HCT116 (cell line): Measurements from ENCODE around the gene TBC1D2. TPM values are rescaled to one million over a fixed set of nuclear protein-coding genes. Genes with fewer than 3 reads are reported as not detected.

Source experiments
- ATAC-seq: fragments of 200-7000 bp; cut with Tn5 transposase; 2 replicates; pipeline ENCODE4 v1.9.1; 2020; ENCODE audit warnings: mild to moderate bottlenecking, moderate library complexity
- BruUV-seq: library from RNA; stranded (reverse); fragments of 400-500 nt; replicated peaks from 2 replicates; lab custom pipeline; 2021; lab: Mats Ljungman, UMichigan
- CTCF ChIA-PET: fragments of 300-600 bp; sonication (Branson Sonifier 250); formaldehyde crosslinking; loops from one replicate; lab custom pipeline; 2021; ENCODE audit warnings: antibody characterized with exemption; lab: Charles Lee
- POLR2A ChIA-PET: fragments of 300-600, 350-600 bp; sonication (Branson Sonifier 250); formaldehyde crosslinking; loops from one replicate; lab custom pipeline; 2021; ENCODE audit warnings: antibody characterized with exemption; lab: Charles Lee
- RAD21 ChIA-PET, 2 experiments: fragments of 300-600 bp; sonication (Branson Sonifier 250); formaldehyde crosslinking; loops; one replicate each; lab custom pipeline; 2023; ENCODE audit warnings: low total read pairs in 2 of 2; ENCODE audit not compliant: uncharacterized antibody in 2 of 2, unreplicated experiment in 2 of 2, low non-redundant PET in 1 of 2; lab: Charles Lee
- DNase-seq: peaks from one replicate; pipeline ENCODE4 v3.0.0-alpha.2; 2010; ENCODE audit warnings: low read depth, low spot score
- H2AFZ ChIP-seq: fragments of 200-600 bp; shearing (Covaris generic), sonication (generic); 2 replicates; pipeline ENCODE4 v1.6.1; 2017; ENCODE audit warnings: low read depth, mixed run types, mixed read lengths, antibody characterized with exemption, low read length; ENCODE audit not compliant: poor library complexity, severe bottlenecking
- H3K27ac ChIP-seq: 2 replicates; pipeline ENCODE4 v1.5.1; 2012; ENCODE audit warnings: low read depth, low read length
- H3K27me3 ChIP-seq: fragments of 200-600 bp; sonication (generic); 2 replicates; pipeline ENCODE4 v1.6.1; 2016; ENCODE audit warnings: mixed run types, low read length, mixed read lengths; ENCODE audit not compliant: insufficient read depth
- H3K36me3 ChIP-seq, 2 experiments: fragments of 200-500 bp in 1 of 2; fragments of 200-600 bp in 1 of 2; sonication (Bioruptor generic) in 1 of 2; sonication (generic) in 1 of 2; 2 replicates each; pipeline versions ENCODE4 v1.5.1 to v1.6.1; 2014 to 2016; ENCODE audit warnings: low read length in 2 of 2, inconsistent platforms in 1 of 2, mixed read lengths in 1 of 2, mixed run types in 1 of 2; ENCODE audit not compliant: insufficient read depth in 2 of 2, control insufficient read depth in 1 of 2
- H3K4me1 ChIP-seq, 2 experiments: fragments of 200-600 bp in 1 of 2; sonication (generic) in 1 of 2; 2 replicates each; pipeline versions ENCODE4 v1.5.1 to v1.6.1; 2012 to 2017; ENCODE audit warnings: low read length in 2 of 2, inconsistent platforms in 1 of 2, mild to moderate bottlenecking in 1 of 2, mixed read lengths in 1 of 2, mixed run types in 1 of 2, moderate library complexity in 1 of 2; ENCODE audit not compliant: insufficient read depth in 2 of 2, control insufficient read depth in 1 of 2
- H3K4me2 ChIP-seq: fragments of 200-600 bp; sonication (generic); 2 replicates; pipeline ENCODE4 v1.6.1; 2017; ENCODE audit warnings: mixed run types, low read length, mixed read lengths
- H3K4me3 ChIP-seq, 2 experiments: fragments of 200-600 bp in 1 of 2; sonication (generic) in 1 of 2; replicated peaks in 1 of 2; 2 replicates each; pipeline ENCODE4 v1.5.1; 2011 to 2016; ENCODE audit warnings: low read length in 2 of 2, control low read depth in 1 of 2, low read depth in 1 of 2, mild to moderate bottlenecking in 1 of 2, mixed read lengths in 1 of 2, mixed run types in 1 of 2
- H3K79me2 ChIP-seq: fragments of 200-600 bp; sonication (generic); 2 replicates; pipeline ENCODE4 v1.6.1; 2017; ENCODE audit warnings: mild to moderate bottlenecking, mixed run types, low read length, moderate library complexity, mixed read lengths; ENCODE audit not compliant: insufficient read depth
- H3K9ac ChIP-seq: fragments of 200-600 bp; sonication (generic); 2 replicates; pipeline ENCODE4 v1.6.1; 2016; ENCODE audit warnings: low read length, mixed read lengths
- H3K9me2 ChIP-seq: fragments of 200-600 bp; sonication (generic), shearing (Covaris generic); 2 replicates; pipeline ENCODE4 v1.6.1; 2017; ENCODE audit warnings: mixed run types, mild to moderate bottlenecking, moderate library complexity; ENCODE audit not compliant: insufficient read depth
- H3K9me3 ChIP-seq, 2 experiments: fragments of 200-500 bp in 1 of 2; fragments of 200-600 bp in 1 of 2; sonication (Bioruptor generic) in 1 of 2; sonication (generic) in 1 of 2; 2 replicates each; pipeline ENCODE4 v1.6.1; 2014 to 2017; ENCODE audit warnings: low read length in 2 of 2, mixed read lengths in 2 of 2, inconsistent platforms in 1 of 2, low read depth in 1 of 2, mild to moderate bottlenecking in 1 of 2, mixed run types in 1 of 2, moderate library complexity in 1 of 2; ENCODE audit not compliant: control insufficient read depth in 1 of 2, insufficient read depth in 1 of 2
- H4K20me1 ChIP-seq: fragments of 200-600 bp; sonication (generic), shearing (Covaris generic); 2 replicates; pipeline ENCODE4 v1.6.1; 2017; ENCODE audit warnings: mixed run types, mild to moderate bottlenecking, moderate library complexity; ENCODE audit not compliant: insufficient read depth
- CEBPB ChIP-seq: IDR thresholded peaks from 2 replicates; pipeline ENCODE4 v1.6.1; 2012; ENCODE audit warnings: low read depth
- EZH2 ChIP-seq: fragments of 200-600 bp; sonication (generic); IDR thresholded peaks from 2 replicates; pipeline ENCODE4 v1.6.1; 2017; ENCODE audit warnings: antibody characterized with exemption, mixed run types
- JUND ChIP-seq: IDR thresholded peaks from 2 replicates; pipeline ENCODE4 v1.6.1; 2012
- YY1 ChIP-seq: IDR thresholded peaks from 2 replicates; pipeline ENCODE4 v1.6.1; 2011; ENCODE audit warnings: low read length, low read depth, moderate library complexity, mild to moderate bottlenecking; ENCODE audit not compliant: insufficient replicate concordance; ENCODE audit errors: extremely low read depth
- intact Hi-C: fragments of 100-400 bp; cut with micrococcal nuclease; formaldehyde crosslinking; loops from 2 replicates; pipeline ENCODE4 v1.10.0; 2022
- total RNA-seq: library from RNA; stranded (reverse); gene quantifications from one replicate; pipeline ENCODE4 v1.2.1, GENCODE V29; 2021; ENCODE audit not compliant: unreplicated experiment
- TF ChIP-seq, protein P1 (sequence below): IDR thresholded peaks from 2 replicates; pipeline ENCODE4 v1.6.1; 2011; ENCODE audit warnings: mild to moderate bottlenecking, low read length, moderate library complexity; ENCODE audit not compliant: insufficient replicate concordance; ENCODE audit errors: extremely low read depth
- TF ChIP-seq, protein P2 (sequence below): IDR thresholded peaks from 2 replicates; pipeline ENCODE4 v1.6.1; 2012; ENCODE audit warnings: low read depth

TBC1D2 gene
- total RNA-seq, 1 experiment from 2014 or later: 9.8 TPM

DNA sequence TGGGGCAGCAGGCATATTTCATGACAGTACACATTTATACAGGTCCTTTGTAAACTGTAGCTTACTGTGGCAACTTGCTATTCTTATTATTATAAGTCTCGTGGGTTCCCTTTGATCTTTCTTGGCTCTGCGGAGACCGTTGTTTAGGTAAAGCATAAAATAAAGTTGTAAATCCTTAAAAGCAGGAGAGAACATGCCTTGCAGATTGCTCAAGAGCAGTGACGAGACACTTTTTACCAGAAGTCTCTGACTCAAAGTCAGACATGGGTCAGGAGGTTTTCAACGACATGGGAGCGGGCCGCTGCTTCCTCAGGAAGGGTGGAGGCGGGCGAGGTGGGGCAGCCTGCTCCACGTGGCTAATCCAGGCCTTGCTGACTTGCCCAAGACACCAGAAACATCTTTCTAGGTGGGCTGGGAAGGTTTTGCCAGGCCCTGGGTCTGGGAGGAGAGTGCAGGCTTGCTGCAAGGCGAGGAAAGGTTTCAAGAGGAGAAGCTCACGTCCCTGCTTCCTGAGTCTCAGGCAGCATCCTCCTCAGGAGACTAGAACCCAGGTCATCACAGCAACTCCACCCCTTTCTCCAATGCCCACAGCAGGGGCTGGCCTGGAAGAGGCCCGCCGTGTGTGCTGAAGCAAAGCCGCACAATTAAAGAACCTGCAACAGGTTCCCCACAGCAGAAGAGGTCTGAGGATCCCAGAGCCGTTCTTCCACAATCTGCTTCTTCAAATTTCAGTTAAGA lies 6.5 kb downstream of the TBC1D2 start:
- H3K9me2 ChIP-seq: no peaks in the 10 kb centered on the region
- CTCF ChIA-PET: no interaction called here
- H3K9ac ChIP-seq: 0 out of 2 replicates have a peak overlapping the region, but pooled peaks have one; percentile 32
- H3K27me3 ChIP-seq: no peaks in the 10 kb centered on the region
- peaks cover 55 to 64% of the 10 kb centered on the region in 2 experiments for H3K4me1 ChIP-seq
- no peaks in the 10 kb centered on the region for H3K36me3 ChIP-seq
- H3K9me3 ChIP-seq: no peaks in the 10 kb centered on the region
- TF ChIP-seq CEBPB (no peak), JUND (no peak), EZH2 (no peak), YY1 (no peak)
- TF ChIP-seq, protein P1, sequence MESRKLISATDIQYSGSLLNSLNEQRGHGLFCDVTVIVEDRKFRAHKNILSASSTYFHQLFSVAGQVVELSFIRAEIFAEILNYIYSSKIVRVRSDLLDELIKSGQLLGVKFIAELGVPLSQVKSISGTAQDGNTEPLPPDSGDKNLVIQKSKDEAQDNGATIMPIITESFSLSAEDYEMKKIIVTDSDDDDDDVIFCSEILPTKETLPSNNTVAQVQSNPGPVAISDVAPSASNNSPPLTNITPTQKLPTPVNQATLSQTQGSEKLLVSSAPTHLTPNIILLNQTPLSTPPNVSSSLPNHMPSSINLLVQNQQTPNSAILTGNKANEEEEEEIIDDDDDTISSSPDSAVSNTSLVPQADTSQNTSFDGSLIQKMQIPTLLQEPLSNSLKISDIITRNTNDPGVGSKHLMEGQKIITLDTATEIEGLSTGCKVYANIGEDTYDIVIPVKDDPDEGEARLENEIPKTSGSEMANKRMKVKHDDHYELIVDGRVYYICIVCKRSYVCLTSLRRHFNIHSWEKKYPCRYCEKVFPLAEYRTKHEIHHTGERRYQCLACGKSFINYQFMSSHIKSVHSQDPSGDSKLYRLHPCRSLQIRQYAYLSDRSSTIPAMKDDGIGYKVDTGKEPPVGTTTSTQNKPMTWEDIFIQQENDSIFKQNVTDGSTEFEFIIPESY: no peak
- TF ChIP-seq, protein P2, sequence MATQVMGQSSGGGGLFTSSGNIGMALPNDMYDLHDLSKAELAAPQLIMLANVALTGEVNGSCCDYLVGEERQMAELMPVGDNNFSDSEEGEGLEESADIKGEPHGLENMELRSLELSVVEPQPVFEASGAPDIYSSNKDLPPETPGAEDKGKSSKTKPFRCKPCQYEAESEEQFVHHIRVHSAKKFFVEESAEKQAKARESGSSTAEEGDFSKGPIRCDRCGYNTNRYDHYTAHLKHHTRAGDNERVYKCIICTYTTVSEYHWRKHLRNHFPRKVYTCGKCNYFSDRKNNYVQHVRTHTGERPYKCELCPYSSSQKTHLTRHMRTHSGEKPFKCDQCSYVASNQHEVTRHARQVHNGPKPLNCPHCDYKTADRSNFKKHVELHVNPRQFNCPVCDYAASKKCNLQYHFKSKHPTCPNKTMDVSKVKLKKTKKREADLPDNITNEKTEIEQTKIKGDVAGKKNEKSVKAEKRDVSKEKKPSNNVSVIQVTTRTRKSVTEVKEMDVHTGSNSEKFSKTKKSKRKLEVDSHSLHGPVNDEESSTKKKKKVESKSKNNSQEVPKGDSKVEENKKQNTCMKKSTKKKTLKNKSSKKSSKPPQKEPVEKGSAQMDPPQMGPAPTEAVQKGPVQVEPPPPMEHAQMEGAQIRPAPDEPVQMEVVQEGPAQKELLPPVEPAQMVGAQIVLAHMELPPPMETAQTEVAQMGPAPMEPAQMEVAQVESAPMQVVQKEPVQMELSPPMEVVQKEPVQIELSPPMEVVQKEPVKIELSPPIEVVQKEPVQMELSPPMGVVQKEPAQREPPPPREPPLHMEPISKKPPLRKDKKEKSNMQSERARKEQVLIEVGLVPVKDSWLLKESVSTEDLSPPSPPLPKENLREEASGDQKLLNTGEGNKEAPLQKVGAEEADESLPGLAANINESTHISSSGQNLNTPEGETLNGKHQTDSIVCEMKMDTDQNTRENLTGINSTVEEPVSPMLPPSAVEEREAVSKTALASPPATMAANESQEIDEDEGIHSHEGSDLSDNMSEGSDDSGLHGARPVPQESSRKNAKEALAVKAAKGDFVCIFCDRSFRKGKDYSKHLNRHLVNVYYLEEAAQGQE: no peak
- TF ChIP-seq, all 23 proteins: peak for 0
- ChIA-PET RAD21 (no interaction called here), POLR2A (no interaction called here)
- no TSS peak for BruUV-seq
- H3K27ac ChIP-seq: peak overlapping the region; percentile 56
- no peak overlapping the region for H2AFZ ChIP-seq
- DNase-seq (no peak), ATAC-seq (no peak)
- H3K4me2 ChIP-seq: peak overlapping the region; percentile 47
- intact Hi-C loops: no loop called here
- H3K79me2 ChIP-seq: peaks cover 5% of the 10 kb centered on the region; the same call in 1 of the 2 replicates
- H4K20me1 ChIP-seq: no peaks in the 10 kb centered on the region
- H3K4me3 ChIP-seq: no peak overlapping the region
